ENCODE results near the gene EFHC1. TPM values are rescaled to one million over a fixed set of nuclear protein-coding genes. Genes with fewer than 3 reads are reported as not detected.

The EFHC1 gene
- total and polyA plus RNA-seq, 12 donors, result 3.3 to 14.3 (median 5.8) TPM

DNA sequence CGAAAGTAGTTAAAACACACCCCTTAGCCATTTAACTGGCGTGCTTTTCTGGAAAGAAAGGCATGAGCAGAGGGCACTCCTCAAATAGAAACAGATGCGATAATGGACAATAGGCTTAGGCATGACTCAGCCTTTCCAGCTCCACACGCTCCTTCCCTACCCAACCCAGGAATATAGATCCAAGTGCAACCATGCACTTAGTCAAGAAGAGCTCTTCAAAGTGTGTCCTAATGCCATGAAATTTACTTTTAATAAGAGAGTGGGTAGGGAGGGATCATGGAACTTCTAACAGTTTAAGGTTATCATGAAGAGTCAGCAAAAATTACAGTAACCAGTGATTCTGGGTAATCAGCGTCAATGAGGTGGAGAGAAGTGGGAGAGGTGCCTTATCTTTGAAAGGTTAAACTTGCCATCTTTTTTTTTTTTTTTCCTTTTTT is 2.4 kb upstream of the EFHC1 start:
- intact Hi-C loops (cut with DNase I), result loop anchor here (2.0 to 10.0 kb wide), 12 partner anchors 81 to 577 kb away; partner anchors contain the start of genes TRAM2 (in 6 of the 10) and GSTA4 (in 1 of the 10)
- H3K36me3 ChIP-seq, result no peaks in the 10 kb centered on the region
- H3K27ac ChIP-seq, result peak overlapping the region; percentile 34 to 94 (median 86)
- no peak overlapping the region for H3K4me3 ChIP-seq
- peak in 6 of 8 donors; percentile 45 to 77 (median 66) for ATAC-seq
- no peaks in the 10 kb centered on the region for H3K9me3 ChIP-seq
- H3K4me1 ChIP-seq, result peaks cover 0 to 53% (median 23%) of the 10 kb centered on the region in 9 donors
- TF ChIP-seq, protein P1, sequence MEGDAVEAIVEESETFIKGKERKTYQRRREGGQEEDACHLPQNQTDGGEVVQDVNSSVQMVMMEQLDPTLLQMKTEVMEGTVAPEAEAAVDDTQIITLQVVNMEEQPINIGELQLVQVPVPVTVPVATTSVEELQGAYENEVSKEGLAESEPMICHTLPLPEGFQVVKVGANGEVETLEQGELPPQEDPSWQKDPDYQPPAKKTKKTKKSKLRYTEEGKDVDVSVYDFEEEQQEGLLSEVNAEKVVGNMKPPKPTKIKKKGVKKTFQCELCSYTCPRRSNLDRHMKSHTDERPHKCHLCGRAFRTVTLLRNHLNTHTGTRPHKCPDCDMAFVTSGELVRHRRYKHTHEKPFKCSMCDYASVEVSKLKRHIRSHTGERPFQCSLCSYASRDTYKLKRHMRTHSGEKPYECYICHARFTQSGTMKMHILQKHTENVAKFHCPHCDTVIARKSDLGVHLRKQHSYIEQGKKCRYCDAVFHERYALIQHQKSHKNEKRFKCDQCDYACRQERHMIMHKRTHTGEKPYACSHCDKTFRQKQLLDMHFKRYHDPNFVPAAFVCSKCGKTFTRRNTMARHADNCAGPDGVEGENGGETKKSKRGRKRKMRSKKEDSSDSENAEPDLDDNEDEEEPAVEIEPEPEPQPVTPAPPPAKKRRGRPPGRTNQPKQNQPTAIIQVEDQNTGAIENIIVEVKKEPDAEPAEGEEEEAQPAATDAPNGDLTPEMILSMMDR (IDR thresholded peaks at IDR 0.05), result no peak
- peak in 1 of 2 donors; percentile 56 for DNase-seq
- peaks cover 0 to 2% (median 0%) of the 10 kb centered on the region in 7 donors for H3K27me3 ChIP-seq
- WGBS, 2 donors, result 53 to 60% methylated on average over 5 of the region's 5 CpGs

DNA sequence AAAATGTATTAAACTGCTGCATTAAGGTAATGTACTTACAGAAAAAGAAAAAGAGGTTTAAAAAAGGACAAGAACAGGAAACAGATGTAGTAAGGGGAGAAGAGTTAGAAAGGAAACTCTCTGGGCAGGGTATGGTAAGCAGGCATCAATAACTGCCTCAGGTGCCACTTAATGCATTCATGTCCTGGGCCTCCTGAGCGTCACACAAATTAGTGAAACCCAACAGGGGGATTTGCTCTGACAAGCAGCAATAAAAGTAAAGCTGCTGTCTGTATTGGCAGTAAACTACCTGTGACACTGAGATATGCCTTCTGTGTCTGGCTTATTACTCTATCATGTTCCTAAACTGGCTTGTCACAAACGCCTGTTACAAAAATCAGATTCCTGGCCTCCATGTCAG is 1.5 kb upstream of the EFHC1 start:
- Histone ChIP-seq H3K27ac (peak overlapping the region in 9 of 10 donors; percentile 72 to 94 (median 87)), H3K4me1 (peaks cover 0 to 53% (median 23%) of the 10 kb centered on the region in 9 donors), H3K4me3 (no peak overlapping the region), H3K27me3 (peaks cover 0 to 2% (median 0%) of the 10 kb centered on the region in 7 donors), H3K36me3 (no peaks in the 10 kb centered on the region), H3K9me3 (no peaks in the 10 kb centered on the region)
- DNase-seq (no peak), ATAC-seq (no peak)
- TF ChIP-seq, protein P1 (IDR thresholded peaks at IDR 0.05), result no peak
- WGBS, 2 donors, result 62 to 65% methylated on average over 2 of the region's 2 CpGs
- intact Hi-C loops (cut with DNase I), result loop anchor here in 9 of 10 donors (2.0 to 10.0 kb wide), 7 partner anchors 84 to 576 kb away; partner anchors contain the start of genes TRAM2 (in 6 of the 9) and GSTA4 (in 1 of the 9)

DNA sequence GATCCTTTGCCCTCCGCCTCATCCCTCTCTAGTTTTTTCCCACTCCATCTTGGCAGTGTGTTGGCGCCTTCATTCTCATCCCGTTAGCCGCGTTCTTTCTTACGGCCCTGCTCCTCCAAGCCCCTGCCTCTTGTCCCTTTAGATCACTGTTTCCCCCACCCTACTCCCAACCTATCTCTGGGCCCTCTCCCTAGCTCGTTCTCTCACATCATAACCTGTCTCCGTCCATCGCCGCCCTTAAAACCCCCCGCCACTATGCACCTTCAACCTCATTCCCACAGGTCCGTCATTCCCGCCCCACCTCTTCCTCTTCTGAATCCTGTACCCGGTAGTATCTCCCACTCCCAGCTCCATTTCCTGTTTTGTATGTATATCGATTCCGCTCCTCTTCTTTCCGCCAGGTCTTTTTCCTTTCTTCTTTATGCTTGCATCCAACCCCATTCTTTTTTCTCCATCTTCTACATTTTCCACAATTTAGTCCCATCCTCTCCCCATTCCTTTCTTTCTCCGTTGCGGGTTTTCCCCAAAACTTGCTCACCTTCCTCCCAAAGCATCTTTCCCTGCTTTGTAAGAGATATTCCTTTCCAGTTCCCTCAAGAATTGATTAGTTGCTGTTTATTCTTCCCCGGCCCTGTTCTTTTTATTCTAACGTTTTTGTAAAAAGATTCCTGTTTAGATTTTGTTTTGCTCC is 671 bp downstream of the EFHC1 start:
- H3K27me3 ChIP-seq, result no peaks in the 10 kb centered on the region
- no peaks in the 10 kb centered on the region for H3K9me3 ChIP-seq
- ATAC-seq (peak in 5 of 8 donors; percentile 5 to 32 (median 10)), DNase-seq (no peak)
- peaks cover 0 to 59% (median 23%) of the 10 kb centered on the region in 9 donors for H3K4me1 ChIP-seq
- intact Hi-C loops (cut with DNase I), result loop anchor here in 6 of 10 donors (2.0 to 5.0 kb wide), 4 partner anchors 76 to 86 kb away; no protein-coding TSS in a partner anchor
- H3K27ac ChIP-seq, result peak overlapping the region in 8 of 10 donors; percentile 56 to 94 (median 88)
- 3 to 6% methylated on average over 21 of the region's 21 CpGs for WGBS, 2 donors
- TF ChIP-seq, protein P1 (IDR thresholded peaks at IDR 0.05), result no peak
- peak overlapping the region; percentile 60 to 91 (median 80) for H3K4me3 ChIP-seq
- H3K36me3 ChIP-seq, result peaks cover 0 to 11% (median 0%) of the 10 kb centered on the region in 9 donors

DNA sequence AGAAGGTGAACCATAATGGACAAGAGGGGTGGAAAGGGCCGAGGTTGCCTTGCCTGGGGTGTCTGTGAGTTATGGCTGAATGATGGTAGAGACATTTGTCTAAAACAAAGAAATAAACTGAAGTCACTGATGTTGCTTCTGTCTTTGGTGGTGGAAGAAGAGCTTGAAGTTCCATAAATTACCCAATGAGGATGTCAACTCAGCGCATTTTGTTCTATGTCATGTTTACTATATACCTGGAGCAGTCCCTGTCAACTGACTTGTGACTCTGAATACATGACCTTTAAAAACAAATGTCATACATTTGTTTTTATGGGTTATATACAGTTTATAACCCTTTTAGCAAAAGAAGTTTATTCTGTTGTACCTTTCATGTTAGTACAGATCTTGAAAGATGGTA is 2.0 kb downstream of the EFHC1 start:
- H3K4me1 ChIP-seq, result peaks cover 0 to 46% (median 17%) of the 10 kb centered on the region in 9 donors
- no peak overlapping the region for H3K4me3 ChIP-seq
- WGBS, 2 donors, result 95 to 100% methylated on average over 2 of the region's 2 CpGs
- DNase-seq, result no peak
- H3K27ac ChIP-seq, result peak overlapping the region in 1 of 10 donors; percentile 14
- intact Hi-C loops (cut with DNase I), result loop anchor here in 3 of 10 donors (5.0 kb wide), 2 partner anchors 75 to 85 kb away; no protein-coding TSS in a partner anchor
- ATAC-seq, result no peak
- no peaks in the 10 kb centered on the region for H3K9me3 ChIP-seq
- peaks cover 0 to 21% (median 0%) of the 10 kb centered on the region in 9 donors for H3K36me3 ChIP-seq
- TF ChIP-seq, protein P1 (IDR thresholded peaks at IDR 0.05), result no peak
- H3K27me3 ChIP-seq, result no peaks in the 10 kb centered on the region
